ENCODE results near the gene SDR42E1. TPM values are rescaled to one million over a fixed set of nuclear protein-coding genes. Genes with fewer than 3 reads are reported as not detected.

Gene SDR42E1
- total RNA-seq, 1 experiment from 2014 or later, result 0.07 TPM

DNA sequence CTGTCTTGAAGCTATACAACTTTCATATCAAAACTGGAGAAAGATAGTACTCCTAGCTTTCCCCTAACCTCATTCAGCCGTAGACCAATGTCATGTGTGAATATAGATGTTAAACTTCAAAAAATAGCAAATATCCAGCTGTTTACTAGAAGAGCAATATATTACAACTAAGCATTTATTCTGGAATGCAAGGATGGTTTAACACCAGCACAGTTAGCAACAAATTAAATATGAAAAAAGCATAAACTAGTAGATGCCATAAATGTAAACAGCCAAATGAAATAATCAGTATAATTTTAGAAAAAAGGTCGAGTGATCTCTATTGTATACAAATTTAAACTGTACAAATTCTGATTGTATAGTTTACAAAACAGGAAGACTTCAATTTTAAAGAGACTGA, 59.7 kb downstream of the SDR42E1 start:
- no peaks in the 10 kb centered on the region for H3K4me1 Mint-ChIP-seq
- H3K27ac Mint-ChIP-seq, result no peak overlapping the region
- no peak for DNase-seq (ENCODE audit: low spot score)
- TF ChIP-seq FOXP1 (CRISPR knock-in tag; IDR thresholded peaks at IDR 0.05; ENCODE audit: borderline replicate concordance) (no peak), NR3C1 (CRISPR knock-in tag; conservative IDR thresholded peaks at IDR 0.05; ENCODE audit: low read depth) (no peak)
- TF ChIP-seq, protein P1, sequence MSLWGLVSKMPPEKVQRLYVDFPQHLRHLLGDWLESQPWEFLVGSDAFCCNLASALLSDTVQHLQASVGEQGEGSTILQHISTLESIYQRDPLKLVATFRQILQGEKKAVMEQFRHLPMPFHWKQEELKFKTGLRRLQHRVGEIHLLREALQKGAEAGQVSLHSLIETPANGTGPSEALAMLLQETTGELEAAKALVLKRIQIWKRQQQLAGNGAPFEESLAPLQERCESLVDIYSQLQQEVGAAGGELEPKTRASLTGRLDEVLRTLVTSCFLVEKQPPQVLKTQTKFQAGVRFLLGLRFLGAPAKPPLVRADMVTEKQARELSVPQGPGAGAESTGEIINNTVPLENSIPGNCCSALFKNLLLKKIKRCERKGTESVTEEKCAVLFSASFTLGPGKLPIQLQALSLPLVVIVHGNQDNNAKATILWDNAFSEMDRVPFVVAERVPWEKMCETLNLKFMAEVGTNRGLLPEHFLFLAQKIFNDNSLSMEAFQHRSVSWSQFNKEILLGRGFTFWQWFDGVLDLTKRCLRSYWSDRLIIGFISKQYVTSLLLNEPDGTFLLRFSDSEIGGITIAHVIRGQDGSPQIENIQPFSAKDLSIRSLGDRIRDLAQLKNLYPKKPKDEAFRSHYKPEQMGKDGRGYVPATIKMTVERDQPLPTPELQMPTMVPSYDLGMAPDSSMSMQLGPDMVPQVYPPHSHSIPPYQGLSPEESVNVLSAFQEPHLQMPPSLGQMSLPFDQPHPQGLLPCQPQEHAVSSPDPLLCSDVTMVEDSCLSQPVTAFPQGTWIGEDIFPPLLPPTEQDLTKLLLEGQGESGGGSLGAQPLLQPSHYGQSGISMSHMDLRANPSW (CRISPR knock-in tag; conservative IDR thresholded peaks at IDR 0.05; ENCODE audit: low read depth), result no peak
- TF ChIP-seq, protein P2, sequence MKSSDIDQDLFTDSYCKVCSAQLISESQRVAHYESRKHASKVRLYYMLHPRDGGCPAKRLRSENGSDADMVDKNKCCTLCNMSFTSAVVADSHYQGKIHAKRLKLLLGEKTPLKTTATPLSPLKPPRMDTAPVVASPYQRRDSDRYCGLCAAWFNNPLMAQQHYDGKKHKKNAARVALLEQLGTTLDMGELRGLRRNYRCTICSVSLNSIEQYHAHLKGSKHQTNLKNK (CRISPR knock-in tag; IDR thresholded peaks at IDR 0.05), result no peak
- CTCF ChIA-PET, result interaction anchor here (1.0 kb wide), 1 partner anchor 45 kb away, joined by 3 read pairs; no protein-coding TSS in a partner anchor
- peaks cover 3% of the 10 kb centered on the region; the same call in 1 of the 2 replicates for H3K27me3 Mint-ChIP-seq (ENCODE audit: low read depth)
- no peak overlapping the region for H3K4me3 Mint-ChIP-seq
- no peak for ATAC-seq
- peaks cover 7% of the 10 kb centered on the region for H3K36me3 Mint-ChIP-seq
- H3K9me3 Mint-ChIP-seq, result peaks cover 8% of the 10 kb centered on the region
- POLR2A ChIA-PET, result no interaction called here

DNA sequence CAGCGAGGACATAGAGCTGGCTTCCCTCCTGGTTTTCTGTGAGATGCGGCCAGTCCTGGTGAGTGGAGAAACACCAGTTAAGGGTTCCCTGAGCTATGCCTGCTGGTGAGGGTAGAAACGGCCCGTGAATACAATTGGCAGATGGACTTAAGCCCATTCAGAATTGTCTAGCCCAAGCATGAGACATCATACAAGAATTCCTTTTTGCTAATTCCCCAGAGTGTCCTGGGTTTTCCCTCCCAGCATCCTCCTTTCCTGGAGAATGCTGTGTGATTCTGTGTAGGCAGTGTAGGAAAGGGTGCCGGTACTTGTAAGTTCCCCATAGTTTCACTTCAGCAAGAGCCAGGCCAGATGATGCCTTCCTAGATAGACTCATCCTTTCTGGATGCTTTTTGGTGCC, 65.1 kb downstream of the SDR42E1 start:
- Mint-ChIP-seq H3K4me1 (peaks cover 40% of the 10 kb centered on the region), H3K36me3 (peaks cover 2% of the 10 kb centered on the region), H3K27me3 (ENCODE audit: low read depth) (peaks cover 23% of the 10 kb centered on the region), H3K9me3 (peaks cover 1% of the 10 kb centered on the region), H3K4me3 (no peak overlapping the region), H3K27ac (no peak overlapping the region)
- DNase-seq (ENCODE audit: low spot score) (no peak), ATAC-seq (no peak)
- TF ChIP-seq ATF2 (CRISPR knock-in tag; IDR thresholded peaks at IDR 0.05; ENCODE audit: borderline replicate concordance, low read depth), result no peak
- TF ChIP-seq NFYB (CRISPR knock-in tag; conservative IDR thresholded peaks at IDR 0.05; ENCODE audit: low read depth), result no peak
- TF ChIP-seq, protein P3, sequence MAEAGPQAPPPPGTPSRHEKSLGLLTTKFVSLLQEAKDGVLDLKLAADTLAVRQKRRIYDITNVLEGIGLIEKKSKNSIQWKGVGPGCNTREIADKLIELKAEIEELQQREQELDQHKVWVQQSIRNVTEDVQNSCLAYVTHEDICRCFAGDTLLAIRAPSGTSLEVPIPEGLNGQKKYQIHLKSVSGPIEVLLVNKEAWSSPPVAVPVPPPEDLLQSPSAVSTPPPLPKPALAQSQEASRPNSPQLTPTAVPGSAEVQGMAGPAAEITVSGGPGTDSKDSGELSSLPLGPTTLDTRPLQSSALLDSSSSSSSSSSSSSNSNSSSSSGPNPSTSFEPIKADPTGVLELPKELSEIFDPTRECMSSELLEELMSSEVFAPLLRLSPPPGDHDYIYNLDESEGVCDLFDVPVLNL (CRISPR knock-in tag; IDR thresholded peaks at IDR 0.05; ENCODE audit: borderline replicate concordance, low read depth), result no peak
- CTCF ChIA-PET, result interaction anchor here (0.6 to 1.6 kb wide), 2 partner anchors 18 to 51 kb away, joined by 3 to 11 read pairs; no protein-coding TSS in a partner anchor
- POLR2A ChIA-PET, result no interaction called here

DNA sequence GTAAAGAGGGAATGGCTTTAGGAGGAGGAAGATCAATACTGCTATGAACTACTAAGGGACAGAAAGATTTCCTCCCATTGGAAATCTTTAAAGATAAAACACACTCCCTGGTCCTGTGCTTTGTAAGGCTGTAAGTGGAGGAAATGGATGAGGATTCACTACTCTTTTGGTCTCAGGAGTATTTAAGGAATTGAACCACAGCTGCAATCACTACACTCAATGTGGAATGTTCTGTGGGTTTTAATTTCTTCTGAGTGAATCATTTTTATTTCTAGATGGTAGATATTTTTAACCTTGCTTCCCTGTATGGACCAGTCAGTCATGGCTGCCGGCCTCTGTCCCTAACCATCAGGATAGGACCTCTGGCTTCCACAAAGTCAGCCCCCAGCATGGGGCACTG, 65.6 kb downstream of the SDR42E1 start:
- DNase-seq (ENCODE audit: low spot score) (no peak), ATAC-seq (no peak)
- CTCF ChIA-PET, result no interaction called here
- no peaks in the 10 kb centered on the region for H3K36me3 Mint-ChIP-seq
- H3K27ac Mint-ChIP-seq, result no peak overlapping the region
- TF ChIP-seq, protein P4, sequence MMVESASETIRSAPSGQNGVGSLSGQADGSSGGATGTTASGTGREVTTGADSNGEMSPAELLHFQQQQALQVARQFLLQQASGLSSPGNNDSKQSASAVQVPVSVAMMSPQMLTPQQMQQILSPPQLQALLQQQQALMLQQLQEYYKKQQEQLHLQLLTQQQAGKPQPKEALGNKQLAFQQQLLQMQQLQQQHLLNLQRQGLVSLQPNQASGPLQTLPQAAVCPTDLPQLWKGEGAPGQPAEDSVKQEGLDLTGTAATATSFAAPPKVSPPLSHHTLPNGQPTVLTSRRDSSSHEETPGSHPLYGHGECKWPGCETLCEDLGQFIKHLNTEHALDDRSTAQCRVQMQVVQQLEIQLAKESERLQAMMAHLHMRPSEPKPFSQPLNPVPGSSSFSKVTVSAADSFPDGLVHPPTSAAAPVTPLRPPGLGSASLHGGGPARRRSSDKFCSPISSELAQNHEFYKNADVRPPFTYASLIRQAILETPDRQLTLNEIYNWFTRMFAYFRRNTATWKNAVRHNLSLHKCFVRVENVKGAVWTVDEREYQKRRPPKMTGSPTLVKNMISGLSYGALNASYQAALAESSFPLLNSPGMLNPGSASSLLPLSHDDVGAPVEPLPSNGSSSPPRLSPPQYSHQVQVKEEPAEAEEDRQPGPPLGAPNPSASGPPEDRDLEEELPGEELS (CRISPR knock-in tag; IDR thresholded peaks at IDR 0.05), result no peak
- TF ChIP-seq ZNF138 (CRISPR knock-in tag; conservative IDR thresholded peaks at IDR 0.05), result no peak
- TF ChIP-seq FOXJ3 (CRISPR knock-in tag; IDR thresholded peaks at IDR 0.05; ENCODE audit: borderline replicate concordance), result no peak
- TF ChIP-seq NR2C2 (CRISPR knock-in tag; IDR thresholded peaks at IDR 0.05), result no peak
- no peak for TF ChIP-seq CREM (CRISPR knock-in tag; IDR thresholded peaks at IDR 0.05)
- no peak for TF ChIP-seq TEAD4 (CRISPR knock-in tag; IDR thresholded peaks at IDR 0.05)
- TF ChIP-seq TEAD1 (CRISPR knock-in tag; IDR thresholded peaks at IDR 0.05), result no peak
- TF ChIP-seq TP53 (CRISPR knock-in tag; IDR thresholded peaks at IDR 0.05), result no peak
- TF ChIP-seq PRRX2 (CRISPR knock-in tag; IDR thresholded peaks at IDR 0.05), result no peak
- no peak for TF ChIP-seq PREB (CRISPR knock-in tag; IDR thresholded peaks at IDR 0.05; ENCODE audit: borderline replicate concordance)
- TF ChIP-seq GRHL2 (CRISPR knock-in tag; IDR thresholded peaks at IDR 0.05; ENCODE audit: insufficient replicate concordance, severe bottlenecking), result no peak
- peaks cover 45% of the 10 kb centered on the region for H3K4me1 Mint-ChIP-seq
- no peak overlapping the region for H3K4me3 Mint-ChIP-seq
- H3K9me3 Mint-ChIP-seq, result no peaks in the 10 kb centered on the region
- POLR2A ChIA-PET, result no interaction called here
- peaks cover 23% of the 10 kb centered on the region for H3K27me3 Mint-ChIP-seq (ENCODE audit: low read depth)
